HUES64 (cell line): ENCODE measurements around the gene BTNL9.
"Not testable (repeated sequence)": the region's sequence is repeated elsewhere in the genome, so short reads cannot be mapped to it uniquely, and the experiment has no call there.

ENCODE experiments used
- H3K27ac ChIP-seq: 2 replicates; pipeline ENCODE4 v1.7.0; 2013; ENCODE audit warnings: low read depth, low read length, inconsistent platforms
- H3K27me3 ChIP-seq: 2 replicates; pipeline ENCODE4 v1.6.1; 2013; ENCODE audit warnings: mild to moderate bottlenecking, low read length; ENCODE audit not compliant: insufficient read depth
- H3K36me3 ChIP-seq: 2 replicates; pipeline ENCODE4 v1.6.1; 2013; ENCODE audit warnings: mild to moderate bottlenecking, low read length; ENCODE audit not compliant: insufficient read depth
- H3K4me1 ChIP-seq: 2 replicates; pipeline ENCODE4 v1.6.1; 2013; ENCODE audit warnings: mild to moderate bottlenecking, low read length, moderate library complexity; ENCODE audit not compliant: insufficient read depth
- H3K4me3 ChIP-seq: 2 replicates; pipeline ENCODE4 v1.5.1; 2013; ENCODE audit warnings: mild to moderate bottlenecking, low read length, moderate library complexity
- H3K9ac ChIP-seq: 2 replicates; pipeline ENCODE4 v1.6.1; 2013; ENCODE audit warnings: mild to moderate bottlenecking, low read depth, low read length
- H3K9me3 ChIP-seq: 2 replicates; pipeline ENCODE4 v1.6.1; 2013; ENCODE audit warnings: low read depth, low read length; ENCODE audit not compliant: insufficient read depth
- WGBS: fragments of 150-250, 120-280 bp; methylation state at CpG from one replicate; pipeline ENCODE4 v1.1.7; 2013; ENCODE audit warnings: missing lambda C conversion rate; 5-methylcytosine and 5-hydroxymethylcytosine counted together

The BTNL9 gene

GRCh38 chr5:181043285-181044092, 3.4 kb downstream of the BTNL9 start:
- H3K27ac ChIP-seq: no peak overlapping the region
- H3K9ac ChIP-seq: no peak overlapping the region
- H3K9me3 ChIP-seq: peaks cover 20% of the 10 kb centered on the region
- no peaks in the 10 kb centered on the region for H3K36me3 ChIP-seq
- no peak overlapping the region for H3K4me3 ChIP-seq
- WGBS: 82% methylated on average over 12 of the region's 12 CpGs
- H3K27me3 ChIP-seq: peaks cover 9% of the 10 kb centered on the region
- H3K4me1 ChIP-seq: no peaks in the 10 kb centered on the region

- no peak overlapping the region for H3K4me3 ChIP-seq
- H3K27ac ChIP-seq: no peak overlapping the region
- H3K9ac ChIP-seq: no peak overlapping the region
- 71% methylated on average over 10 of the region's 10 CpGs for WGBS
- no peaks in the 10 kb centered on the region for H3K36me3 ChIP-seq
- H3K27me3 ChIP-seq: peaks cover 12% of the 10 kb centered on the region
- H3K4me1 ChIP-seq: no peaks in the 10 kb centered on the region
- peaks cover 18% of the 10 kb centered on the region for H3K9me3 ChIP-seq
Measured at GRCh38 chr5:181044093-181044599, 4.1 kb downstream of the BTNL9 start.

GRCh38 chr5:181044662-181045305, 4.7 kb downstream of the BTNL9 start:
- H3K36me3 ChIP-seq: no peaks in the 10 kb centered on the region
- WGBS: 61% methylated on average over 11 of the region's 11 CpGs
- H3K27ac ChIP-seq: no peak overlapping the region
- H3K27me3 ChIP-seq: peaks cover 18% of the 10 kb centered on the region
- no peaks in the 10 kb centered on the region for H3K4me1 ChIP-seq
- peaks cover 18% of the 10 kb centered on the region for H3K9me3 ChIP-seq
- no peak overlapping the region for H3K9ac ChIP-seq
- H3K4me3 ChIP-seq: no peak overlapping the region

GRCh38 chr5:181045316-181045715, 5.2 kb downstream of the BTNL9 start:
- Histone ChIP-seq H3K9ac (no peak overlapping the region), H3K27ac (no peak overlapping the region), H3K36me3 (no peaks in the 10 kb centered on the region), H3K4me3 (no peak overlapping the region), H3K9me3 (peaks cover 18% of the 10 kb centered on the region), H3K27me3 (peaks cover 23% of the 10 kb centered on the region), H3K4me1 (no peaks in the 10 kb centered on the region)
- WGBS: 70% methylated on average over 10 of the region's 10 CpGs

GRCh38 chr5:181045857-181046256, 5.8 kb downstream of the BTNL9 start:
- not testable (repeated sequence) for H3K4me3 ChIP-seq, H3K9ac ChIP-seq, H3K27ac ChIP-seq, H3K4me1 ChIP-seq, H3K36me3 ChIP-seq
- Histone ChIP-seq H3K27me3 (peaks cover 27% of the 10 kb centered on the region), H3K9me3 (peaks cover 18% of the 10 kb centered on the region)
- 0% methylated on average over 1 of the region's 1 CpG for WGBS

GRCh38 chr5:181047288-181047687, 7.2 kb downstream of the BTNL9 start:
- Histone ChIP-seq H3K36me3 (no peaks in the 10 kb centered on the region), H3K27me3 (peaks cover 41% of the 10 kb centered on the region), H3K4me3 (no peak overlapping the region), H3K9ac (no peak overlapping the region), H3K9me3 (peaks cover 18% of the 10 kb centered on the region), H3K4me1 (no peaks in the 10 kb centered on the region), H3K27ac (no peak overlapping the region)
- WGBS: 75% methylated on average over 1 of the region's 2 CpGs

GRCh38 chr5:181047921-181048320, 7.9 kb downstream of the BTNL9 start:
- H3K27me3 ChIP-seq: peaks cover 47% of the 10 kb centered on the region
- no peak overlapping the region for H3K9ac ChIP-seq
- no peaks in the 10 kb centered on the region for H3K4me1 ChIP-seq
- no peak overlapping the region for H3K27ac ChIP-seq
- H3K4me3 ChIP-seq: no peak overlapping the region
- no peaks in the 10 kb centered on the region for H3K36me3 ChIP-seq
- peaks cover 18% of the 10 kb centered on the region for H3K9me3 ChIP-seq
- 87% methylated on average over 15 of the region's 15 CpGs for WGBS

GRCh38 chr5:181050016-181050415, 9.9 kb downstream of the BTNL9 start:
- WGBS: 90% methylated on average over 5 of the region's 5 CpGs

GRCh38 chr5:181051841-181052671, 12.0 kb downstream of the BTNL9 start:
- H3K4me3 ChIP-seq: peak overlapping the region; percentile 64
- H3K27ac ChIP-seq: no peak overlapping the region
- H3K36me3 ChIP-seq: no peaks in the 10 kb centered on the region
- peaks cover 7% of the 10 kb centered on the region; the same call in 1 of the 2 replicates for H3K9me3 ChIP-seq
- H3K4me1 ChIP-seq: no peaks in the 10 kb centered on the region
- H3K9ac ChIP-seq: no peak overlapping the region
- H3K27me3 ChIP-seq: peaks cover 83% of the 10 kb centered on the region
- 86% methylated on average over 26 of the region's 27 CpGs for WGBS

More at GRCh38 chr5:181050016-181050415, 9.9 kb downstream of the BTNL9 start:
- Histone ChIP-seq H3K4me3 (no peak overlapping the region), H3K9me3 (peaks cover 11% of the 10 kb centered on the region), H3K36me3 (no peaks in the 10 kb centered on the region), H3K4me1 (no peaks in the 10 kb centered on the region), H3K27ac (no peak overlapping the region), H3K27me3 (peaks cover 68% of the 10 kb centered on the region), H3K9ac (no peak overlapping the region)

GRCh38 chr5:181052672-181053487, 12.8 kb downstream of the BTNL9 start:
- WGBS: 85% methylated on average over 120 of the region's 120 CpGs
- Histone ChIP-seq H3K27me3 (peaks cover 89% of the 10 kb centered on the region), H3K27ac (no peak overlapping the region), H3K9ac (no peak overlapping the region), H3K4me3 (peak overlapping the region; percentile 64), H3K9me3 (peaks cover 5% of the 10 kb centered on the region; the same call in 1 of the 2 replicates), H3K36me3 (no peaks in the 10 kb centered on the region), H3K4me1 (no peaks in the 10 kb centered on the region)
